ENCODE results near the gene MUC20. TPM values are rescaled to one million over a fixed set of nuclear protein-coding genes. Genes with fewer than 3 reads are reported as not detected.
"Not testable (repeated sequence)": the region's sequence is repeated elsewhere in the genome, so short reads cannot be mapped to it uniquely, and the experiment has no call there.

MUC20 gene, protein sequence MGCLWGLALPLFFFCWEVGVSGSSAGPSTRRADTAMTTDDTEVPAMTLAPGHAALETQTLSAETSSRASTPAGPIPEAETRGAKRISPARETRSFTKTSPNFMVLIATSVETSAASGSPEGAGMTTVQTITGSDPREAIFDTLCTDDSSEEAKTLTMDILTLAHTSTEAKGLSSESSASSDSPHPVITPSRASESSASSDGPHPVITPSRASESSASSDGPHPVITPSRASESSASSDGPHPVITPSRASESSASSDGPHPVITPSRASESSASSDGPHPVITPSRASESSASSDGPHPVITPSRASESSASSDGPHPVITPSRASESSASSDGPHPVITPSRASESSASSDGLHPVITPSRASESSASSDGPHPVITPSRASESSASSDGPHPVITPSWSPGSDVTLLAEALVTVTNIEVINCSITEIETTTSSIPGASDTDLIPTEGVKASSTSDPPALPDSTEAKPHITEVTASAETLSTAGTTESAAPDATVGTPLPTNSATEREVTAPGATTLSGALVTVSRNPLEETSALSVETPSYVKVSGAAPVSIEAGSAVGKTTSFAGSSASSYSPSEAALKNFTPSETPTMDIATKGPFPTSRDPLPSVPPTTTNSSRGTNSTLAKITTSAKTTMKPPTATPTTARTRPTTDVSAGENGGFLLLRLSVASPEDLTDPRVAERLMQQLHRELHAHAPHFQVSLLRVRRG
- polyA plus RNA-seq, result 100 to 1,000 TPM in 1 of 2 donors, 10 to 100 TPM in 1; 49.6 to 126 TPM

DNA sequence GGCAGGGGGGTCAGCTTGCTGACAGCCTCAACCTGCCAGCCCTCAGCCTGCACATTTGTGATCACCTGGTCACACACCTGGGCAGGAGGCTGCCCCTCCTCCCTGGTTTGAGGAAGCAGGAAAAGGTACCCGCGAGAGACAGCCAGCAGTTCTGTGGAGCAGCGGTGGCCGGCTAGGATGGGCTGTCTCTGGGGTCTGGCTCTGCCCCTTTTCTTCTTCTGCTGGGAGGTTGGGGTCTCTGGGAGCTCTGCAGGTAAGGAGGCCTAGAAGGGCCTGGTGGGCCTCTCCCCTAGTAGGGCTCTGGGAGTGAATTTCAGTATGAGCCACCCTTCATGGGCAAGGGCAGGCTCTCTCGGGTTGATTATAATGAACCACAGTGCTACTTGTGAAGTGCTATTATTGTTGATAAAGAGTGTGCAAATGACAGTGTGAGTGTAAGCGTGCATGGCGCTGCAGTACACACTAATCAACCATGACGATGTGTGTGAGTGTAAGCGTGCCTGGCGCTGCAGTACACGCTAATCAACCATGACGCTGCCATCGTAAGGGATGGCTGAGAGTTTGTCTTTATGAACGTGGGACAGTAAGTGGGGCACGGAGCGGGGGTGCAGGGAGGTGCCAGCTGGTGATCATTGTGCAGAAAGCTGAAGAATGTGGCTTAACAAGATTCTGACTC is at the start of gene MUC20:
MUC20 (plus strand) TSS at position 148 of the 676 bp plus-strand sequence; CDS start at position 178, 30 bp downstream.
- 40 to 45% methylated on average over 12 to 13 of the region's 16 CpGs for WGBS, 2 donors
- not testable (repeated sequence) for H3K36me3 ChIP-seq (ENCODE audit: control insufficient read depth in 2 of 2, insufficient read depth in 2 of 2, low read length in 1 of 2); H3K27me3 ChIP-seq (ENCODE audit: control insufficient read depth in 1 of 2, insufficient read depth in 2 of 2, low read length in 2 of 2); H3K9me3 ChIP-seq (ENCODE audit: control insufficient read depth in 2 of 2, insufficient read depth in 1 of 2, low read depth in 1 of 2, low read length in 1 of 2)
- Histone ChIP-seq H3K4me3 (ENCODE audit: low read depth in 1 of 2, low read length in 2 of 2) (peak within 1 kb of the TSS; percentile 38 to 40), H3K4me1 (ENCODE audit: control insufficient read depth in 2 of 2, insufficient read depth in 2 of 2, low read length in 1 of 2) (peaks cover 0 to 14% of the 10 kb centered on the region in 2 donors), H3K27ac (ENCODE audit: low read depth in 2 of 2, low read length in 1 of 2) (peak within 1 kb of the TSS; percentile 91 to 94)

- peaks cover 0 to 23% of the 10 kb centered on the region in 2 donors for H3K36me3 ChIP-seq (ENCODE audit: control insufficient read depth in 2 of 2, insufficient read depth in 2 of 2, low read length in 1 of 2)
- not testable (repeated sequence) for H3K4me1 ChIP-seq (ENCODE audit: control insufficient read depth in 2 of 2, insufficient read depth in 2 of 2, low read length in 1 of 2); H3K27ac ChIP-seq (ENCODE audit: low read depth in 2 of 2, low read length in 1 of 2); H3K9me3 ChIP-seq (ENCODE audit: control insufficient read depth in 2 of 2, insufficient read depth in 1 of 2, low read depth in 1 of 2, low read length in 1 of 2); H3K27me3 ChIP-seq (ENCODE audit: control insufficient read depth in 1 of 2, insufficient read depth in 2 of 2, low read length in 2 of 2); H3K4me3 ChIP-seq (ENCODE audit: low read depth in 1 of 2, low read length in 2 of 2)
- 94 to 95% methylated on average over 13 to 17 of the region's 17 CpGs for WGBS, 2 donors
These were observed 49.5 kb upstream of the MUC20 start for GRCh38 chr3:195671283-195671682.

DNA sequence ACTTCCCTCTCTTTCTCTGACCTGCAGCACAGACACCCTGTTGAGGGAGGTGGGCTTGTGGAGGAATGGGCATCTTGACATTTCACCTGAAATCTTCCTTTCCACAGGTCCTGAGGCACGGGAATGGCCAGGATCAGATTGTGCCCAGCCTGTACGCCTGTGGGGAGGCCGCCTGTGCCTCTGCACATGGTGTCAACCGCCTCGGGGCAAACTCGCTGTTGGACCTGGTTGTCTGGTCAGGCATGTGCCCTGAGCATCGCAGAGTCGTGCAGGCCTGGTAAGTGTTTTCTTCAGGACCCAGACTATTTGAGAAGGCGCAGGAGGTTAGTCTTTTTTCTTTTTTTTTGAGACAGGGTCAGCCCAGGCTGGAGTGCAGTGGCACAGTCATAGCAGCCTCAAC is 47.1 kb upstream of the MUC20 start:
- not testable (repeated sequence) for H3K4me1 ChIP-seq (ENCODE audit: control insufficient read depth in 2 of 2, insufficient read depth in 2 of 2, low read length in 1 of 2); H3K4me3 ChIP-seq (ENCODE audit: low read depth in 1 of 2, low read length in 2 of 2); H3K9me3 ChIP-seq (ENCODE audit: control insufficient read depth in 2 of 2, insufficient read depth in 1 of 2, low read depth in 1 of 2, low read length in 1 of 2); H3K27me3 ChIP-seq (ENCODE audit: control insufficient read depth in 1 of 2, insufficient read depth in 2 of 2, low read length in 2 of 2); H3K27ac ChIP-seq (ENCODE audit: low read depth in 2 of 2, low read length in 1 of 2)
- H3K36me3 ChIP-seq (ENCODE audit: control insufficient read depth in 2 of 2, insufficient read depth in 2 of 2, low read length in 1 of 2), result peaks cover 3 to 25% of the 10 kb centered on the region in 2 donors
- WGBS, 2 donors, result 91 to 98% methylated on average over 9 of the region's 9 CpGs

GRCh38 chr3:195678391-195679015 is 42.3 kb upstream of the MUC20 start:
- not testable (repeated sequence) for H3K4me1 ChIP-seq (ENCODE audit: control insufficient read depth in 2 of 2, insufficient read depth in 2 of 2, low read length in 1 of 2); H3K27ac ChIP-seq (ENCODE audit: low read depth in 2 of 2, low read length in 1 of 2); H3K27me3 ChIP-seq (ENCODE audit: control insufficient read depth in 1 of 2, insufficient read depth in 2 of 2, low read length in 2 of 2); H3K9me3 ChIP-seq (ENCODE audit: control insufficient read depth in 2 of 2, insufficient read depth in 1 of 2, low read depth in 1 of 2, low read length in 1 of 2); H3K4me3 ChIP-seq (ENCODE audit: low read depth in 1 of 2, low read length in 2 of 2)
- peaks cover 3 to 20% of the 10 kb centered on the region in 2 donors for H3K36me3 ChIP-seq (ENCODE audit: control insufficient read depth in 2 of 2, insufficient read depth in 2 of 2, low read length in 1 of 2)
- WGBS, 2 donors, result 86 to 89% methylated on average over 15 of the region's 15 CpGs

- not testable (repeated sequence) for H3K9me3 ChIP-seq (ENCODE audit: control insufficient read depth in 2 of 2, insufficient read depth in 1 of 2, low read depth in 1 of 2, low read length in 1 of 2); H3K27me3 ChIP-seq (ENCODE audit: control insufficient read depth in 1 of 2, insufficient read depth in 2 of 2, low read length in 2 of 2); H3K4me3 ChIP-seq (ENCODE audit: low read depth in 1 of 2, low read length in 2 of 2); H3K27ac ChIP-seq (ENCODE audit: low read depth in 2 of 2, low read length in 1 of 2); H3K4me1 ChIP-seq (ENCODE audit: control insufficient read depth in 2 of 2, insufficient read depth in 2 of 2, low read length in 1 of 2)
- peaks cover 3 to 22% of the 10 kb centered on the region in 2 donors for H3K36me3 ChIP-seq (ENCODE audit: control insufficient read depth in 2 of 2, insufficient read depth in 2 of 2, low read length in 1 of 2)
- 80 to 81% methylated on average over 8 of the region's 10 CpGs for WGBS, 2 donors
These were observed 40.1 kb upstream of the MUC20 start for GRCh38 chr3:195680690-195681089.

DNA sequence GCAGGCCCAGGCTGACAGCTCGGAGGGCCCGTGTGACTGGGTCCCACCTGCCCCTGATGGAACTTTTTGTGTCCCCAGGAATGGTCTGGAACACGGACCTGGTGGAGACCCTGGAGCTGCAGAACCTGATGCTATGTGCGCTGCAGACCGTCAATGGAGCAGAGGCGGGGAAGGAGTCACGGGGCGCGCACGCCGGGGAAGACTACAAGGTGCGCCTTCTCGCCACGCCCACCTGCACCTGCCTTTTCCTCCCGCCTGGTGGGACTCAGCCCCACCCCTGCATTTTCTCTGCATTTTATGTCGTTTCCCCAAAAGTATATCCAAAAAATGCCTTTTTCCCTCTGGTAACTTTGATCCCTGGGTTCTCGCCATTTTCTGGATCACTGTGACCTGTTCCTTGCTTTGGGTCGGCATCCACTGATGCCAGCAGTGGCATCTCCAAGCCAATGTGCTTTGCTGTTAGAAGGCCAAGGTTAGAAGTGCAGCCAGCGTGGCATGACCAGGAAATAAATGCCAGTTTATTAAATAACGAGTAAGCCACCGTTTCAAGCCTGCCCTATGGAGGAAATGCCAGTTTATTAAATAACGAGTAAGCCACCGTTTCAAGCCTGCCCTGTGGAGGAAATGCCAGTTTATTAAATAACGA is 39.2 kb upstream of the MUC20 start:
- not testable (repeated sequence) for H3K4me1 ChIP-seq (ENCODE audit: control insufficient read depth in 2 of 2, insufficient read depth in 2 of 2, low read length in 1 of 2); H3K27me3 ChIP-seq (ENCODE audit: control insufficient read depth in 1 of 2, insufficient read depth in 2 of 2, low read length in 2 of 2); H3K27ac ChIP-seq (ENCODE audit: low read depth in 2 of 2, low read length in 1 of 2); H3K4me3 ChIP-seq (ENCODE audit: low read depth in 1 of 2, low read length in 2 of 2); H3K9me3 ChIP-seq (ENCODE audit: control insufficient read depth in 2 of 2, insufficient read depth in 1 of 2, low read depth in 1 of 2, low read length in 1 of 2)
- peaks cover 8 to 22% of the 10 kb centered on the region in 2 donors for H3K36me3 ChIP-seq (ENCODE audit: control insufficient read depth in 2 of 2, insufficient read depth in 2 of 2, low read length in 1 of 2)
- WGBS, 2 donors, result 57 to 66% methylated on average over 5 to 6 of the region's 24 CpGs

DNA sequence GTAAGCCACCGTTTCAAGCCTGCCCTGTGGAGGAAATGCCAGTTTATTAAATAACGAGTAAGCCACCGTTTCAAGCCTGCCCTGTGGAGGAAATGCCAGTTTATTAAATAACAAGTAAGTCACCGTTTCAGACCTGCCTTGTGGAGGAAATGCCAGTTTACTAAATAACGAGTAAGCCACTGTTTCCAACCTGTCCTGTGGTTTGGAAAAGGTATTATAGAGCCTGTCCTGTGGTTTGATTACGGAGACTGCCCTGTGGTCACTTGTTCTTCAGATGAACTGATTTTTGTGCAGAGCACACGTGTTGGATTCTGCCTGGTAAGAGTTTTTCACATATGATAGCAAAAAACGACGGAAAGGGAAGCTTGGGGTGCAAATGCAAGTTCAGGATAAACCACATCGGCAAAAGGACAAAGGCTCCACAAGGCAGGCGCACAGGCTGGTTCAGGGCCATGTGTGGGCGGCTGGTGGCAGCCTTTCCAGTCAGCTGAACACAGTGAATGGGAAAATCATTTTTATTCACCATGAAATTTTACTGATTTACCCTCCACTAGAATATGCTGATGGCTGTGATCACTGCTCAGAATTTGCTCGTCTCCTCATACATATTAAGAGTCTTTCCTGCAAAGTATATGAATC is 38.6 kb upstream of the MUC20 start:
- H3K36me3 ChIP-seq (ENCODE audit: control insufficient read depth in 2 of 2, insufficient read depth in 2 of 2, low read length in 1 of 2), result peaks cover 8 to 23% of the 10 kb centered on the region in 2 donors
- peak overlapping the region in 1 of 2 donors; percentile 31 for H3K27ac ChIP-seq (ENCODE audit: low read depth in 2 of 2, low read length in 1 of 2)
- WGBS, 2 donors, result 61 to 64% methylated on average over 12 of the region's 13 CpGs

DNA sequence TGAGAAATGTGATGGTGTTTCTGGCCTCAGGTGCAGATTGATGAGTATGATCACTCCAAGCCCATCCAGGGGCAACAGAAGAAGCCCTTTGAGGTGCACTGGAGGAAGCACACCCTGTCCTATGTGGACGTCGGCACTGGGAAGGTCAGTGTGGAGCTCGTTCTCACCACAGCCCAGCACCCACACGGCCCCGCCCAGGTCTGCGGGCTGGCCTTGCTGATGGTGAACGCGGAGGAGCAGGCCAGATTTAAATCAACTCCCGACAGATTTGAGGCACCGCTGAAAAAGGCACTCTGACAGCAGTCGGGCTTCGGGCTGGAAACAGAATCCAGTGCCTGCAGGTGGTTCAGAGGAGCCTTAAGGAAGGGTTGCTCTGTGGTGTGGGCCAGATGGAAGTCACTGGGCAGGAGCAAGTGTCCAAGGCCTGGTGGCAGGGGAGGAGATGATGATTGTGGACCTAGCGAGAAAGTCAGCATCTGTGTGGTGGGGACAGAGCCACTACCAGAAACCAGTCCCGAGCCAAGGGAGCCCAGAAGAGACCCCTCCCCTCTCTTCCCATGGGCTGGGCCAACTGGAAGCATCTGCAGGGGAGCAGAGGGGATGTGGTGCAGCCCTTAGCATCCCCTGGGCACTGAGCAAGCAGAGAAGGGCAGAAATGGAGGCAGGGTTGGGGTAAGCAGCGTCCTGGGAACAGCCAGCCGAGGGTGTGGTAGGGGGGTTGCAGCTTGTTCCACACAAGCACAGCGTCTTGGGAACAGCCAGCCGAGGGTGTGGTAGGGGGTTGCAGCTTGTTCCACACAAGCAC is 36.9 kb upstream of the MUC20 start:
- WGBS, 2 donors, result 84 to 88% methylated on average over 18 of the region's 18 CpGs
- H3K4me1 ChIP-seq (ENCODE audit: control insufficient read depth in 2 of 2, insufficient read depth in 2 of 2, low read length in 1 of 2); H3K4me3 ChIP-seq (ENCODE audit: low read depth in 1 of 2, low read length in 2 of 2); H3K27me3 ChIP-seq (ENCODE audit: control insufficient read depth in 1 of 2, insufficient read depth in 2 of 2, low read length in 2 of 2); H3K9me3 ChIP-seq (ENCODE audit: control insufficient read depth in 2 of 2, insufficient read depth in 1 of 2, low read depth in 1 of 2, low read length in 1 of 2): not testable (repeated sequence)
- peaks cover 4 to 16% of the 10 kb centered on the region in 2 donors for H3K36me3 ChIP-seq (ENCODE audit: control insufficient read depth in 2 of 2, insufficient read depth in 2 of 2, low read length in 1 of 2)
- peak overlapping the region in 1 of 2 donors; percentile 36 for H3K27ac ChIP-seq (ENCODE audit: low read depth in 2 of 2, low read length in 1 of 2)

More for the DNA sequence above, 38.6 kb upstream of the MUC20 start:
- H3K9me3 ChIP-seq (ENCODE audit: control insufficient read depth in 2 of 2, insufficient read depth in 1 of 2, low read depth in 1 of 2, low read length in 1 of 2); H3K27me3 ChIP-seq (ENCODE audit: control insufficient read depth in 1 of 2, insufficient read depth in 2 of 2, low read length in 2 of 2); H3K4me1 ChIP-seq (ENCODE audit: control insufficient read depth in 2 of 2, insufficient read depth in 2 of 2, low read length in 1 of 2); H3K4me3 ChIP-seq (ENCODE audit: low read depth in 1 of 2, low read length in 2 of 2): not testable (repeated sequence)
